ENCODE results near the gene SERPING1.

DNA sequence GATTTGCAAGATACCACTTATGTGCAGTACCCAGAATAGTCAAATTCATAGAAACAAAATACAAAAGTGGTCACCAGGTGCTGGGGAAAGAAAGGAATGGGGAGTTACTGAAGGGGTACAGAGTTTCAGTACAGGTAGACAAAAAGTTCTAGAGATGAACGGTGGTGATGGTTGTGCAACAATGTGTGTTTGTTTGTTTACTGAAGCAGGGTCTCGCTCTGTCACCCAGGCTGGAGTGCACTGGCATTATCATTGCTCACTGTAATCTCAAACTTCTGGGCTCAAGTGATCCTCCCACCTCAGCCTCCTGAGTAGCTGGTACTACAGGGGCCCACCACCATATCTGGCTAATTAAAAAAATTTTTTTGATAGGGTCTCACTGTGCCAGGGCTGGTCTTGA is 42.1 kb upstream of the SERPING1 start:
- TF ChIP-seq, protein P1, sequence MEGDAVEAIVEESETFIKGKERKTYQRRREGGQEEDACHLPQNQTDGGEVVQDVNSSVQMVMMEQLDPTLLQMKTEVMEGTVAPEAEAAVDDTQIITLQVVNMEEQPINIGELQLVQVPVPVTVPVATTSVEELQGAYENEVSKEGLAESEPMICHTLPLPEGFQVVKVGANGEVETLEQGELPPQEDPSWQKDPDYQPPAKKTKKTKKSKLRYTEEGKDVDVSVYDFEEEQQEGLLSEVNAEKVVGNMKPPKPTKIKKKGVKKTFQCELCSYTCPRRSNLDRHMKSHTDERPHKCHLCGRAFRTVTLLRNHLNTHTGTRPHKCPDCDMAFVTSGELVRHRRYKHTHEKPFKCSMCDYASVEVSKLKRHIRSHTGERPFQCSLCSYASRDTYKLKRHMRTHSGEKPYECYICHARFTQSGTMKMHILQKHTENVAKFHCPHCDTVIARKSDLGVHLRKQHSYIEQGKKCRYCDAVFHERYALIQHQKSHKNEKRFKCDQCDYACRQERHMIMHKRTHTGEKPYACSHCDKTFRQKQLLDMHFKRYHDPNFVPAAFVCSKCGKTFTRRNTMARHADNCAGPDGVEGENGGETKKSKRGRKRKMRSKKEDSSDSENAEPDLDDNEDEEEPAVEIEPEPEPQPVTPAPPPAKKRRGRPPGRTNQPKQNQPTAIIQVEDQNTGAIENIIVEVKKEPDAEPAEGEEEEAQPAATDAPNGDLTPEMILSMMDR (IDR thresholded peaks at IDR 0.05) = no peak
- no peak for TF ChIP-seq POLR2A (IDR thresholded peaks at IDR 0.05)

Data from body of pancreas (tissue), 4 donors.